Immature natural killer cell (primary cell): ENCODE results near the gene AUTS2. TPM values are rescaled to one million over a fixed set of nuclear protein-coding genes. Genes with fewer than 3 reads are reported as not detected.

Source experiments
- DNase-seq, 3 donors: peaks; one replicate each; pipeline ENCODE4 v3.0.0; 2022; ENCODE audit warnings: mixed read lengths in 1 of 3
- H3K27ac Mint-ChIP-seq, 6 donors: one replicate each; pipeline ENCODE4 v1.8.0; 2020; ENCODE audit warnings: mixed read lengths in 6 of 6, mild to moderate bottlenecking in 5 of 6, inconsistent platforms in 4 of 6, moderate library complexity in 3 of 6
- H3K27me3 Mint-ChIP-seq, 3 donors: one replicate each; pipeline ENCODE4 v1.8.0; 2020 to 2021; ENCODE audit warnings: low read depth in 3 of 3, mild to moderate bottlenecking in 3 of 3, mixed read lengths in 3 of 3, moderate library complexity in 3 of 3, inconsistent platforms in 1 of 3
- H3K36me3 Mint-ChIP-seq, 3 donors: one replicate each; pipeline ENCODE4 v1.8.0; 2020; ENCODE audit warnings: mixed read lengths in 3 of 3, inconsistent platforms in 2 of 3, mild to moderate bottlenecking in 2 of 3
- H3K4me1 Mint-ChIP-seq, 2 donors: one replicate each; pipeline ENCODE4 v1.8.0; 2020; ENCODE audit warnings: inconsistent platforms in 2 of 2, mild to moderate bottlenecking in 2 of 2, mixed read lengths in 2 of 2, moderate library complexity in 1 of 2
- H3K4me3 Mint-ChIP-seq, 5 donors: one replicate each; pipeline ENCODE4 v1.8.0; 2020; ENCODE audit warnings: mild to moderate bottlenecking in 5 of 5, mixed read lengths in 5 of 5, inconsistent platforms in 3 of 5, moderate library complexity in 3 of 5
- H3K9me3 Mint-ChIP-seq, 6 donors: one replicate each; pipeline ENCODE4 v1.8.0; 2020; ENCODE audit warnings: mild to moderate bottlenecking in 6 of 6, mixed read lengths in 6 of 6, inconsistent platforms in 4 of 6, moderate library complexity in 3 of 6
- polyA plus RNA-seq, 3 donors: library from polyadenylated mRNA; unstranded; fragments of 300-500 nt; fragmentation: Illumina TruSeq; gene quantifications; one replicate each; pipeline ENCODE4 v1.2.3, GENCODE V29; 2021

AUTS2 gene
- polyA plus RNA-seq, 3 donors from 2014 or later, result 1.9 to 17.6 (median 8.0) TPM

DNA sequence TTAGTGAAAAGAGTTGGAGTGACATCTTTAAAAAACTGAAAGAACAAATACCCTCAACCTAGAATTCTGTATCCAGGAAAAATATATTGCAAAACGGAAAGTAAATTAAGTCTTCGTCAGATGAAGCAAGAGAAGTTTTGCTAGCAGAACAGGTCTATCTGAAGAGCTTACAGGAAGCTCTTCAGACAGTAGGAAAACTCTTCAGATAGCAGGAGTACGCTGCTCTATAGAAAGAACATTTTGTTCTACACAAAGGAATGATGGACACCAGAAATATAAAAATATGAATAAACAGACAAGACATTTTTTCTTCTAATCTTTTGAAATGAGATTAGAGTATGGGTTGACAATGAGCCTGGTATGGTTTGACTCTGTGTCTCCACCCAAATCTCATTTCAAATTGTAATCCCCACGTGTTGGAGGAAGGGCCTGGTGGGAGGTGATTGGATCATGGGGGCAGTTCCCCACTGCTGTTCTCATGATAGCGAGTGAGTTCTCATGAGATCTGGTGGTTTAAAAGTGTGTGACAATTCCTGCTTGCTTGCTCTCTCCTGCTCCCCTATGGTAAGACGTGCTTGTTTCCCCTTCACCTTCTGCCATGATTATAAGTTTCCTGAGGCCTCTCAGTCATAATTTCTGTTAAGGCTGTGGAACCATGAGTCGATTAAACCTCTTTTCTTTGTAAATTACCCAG lies 567.3 kb downstream of the AUTS2 start:
- H3K27me3 Mint-ChIP-seq, result peaks cover 3 to 14% (median 8%) of the 10 kb centered on the region in 3 donors
- DNase-seq, result no peak
- H3K4me3 Mint-ChIP-seq, result no peak overlapping the region
- peaks cover 0 to 13% (median 6%) of the 10 kb centered on the region in 3 donors for H3K36me3 Mint-ChIP-seq
- H3K9me3 Mint-ChIP-seq, result peaks cover 3 to 15% (median 5%) of the 10 kb centered on the region in 6 donors
- no peaks in the 10 kb centered on the region for H3K4me1 Mint-ChIP-seq
- H3K27ac Mint-ChIP-seq, result no peak overlapping the region

DNA sequence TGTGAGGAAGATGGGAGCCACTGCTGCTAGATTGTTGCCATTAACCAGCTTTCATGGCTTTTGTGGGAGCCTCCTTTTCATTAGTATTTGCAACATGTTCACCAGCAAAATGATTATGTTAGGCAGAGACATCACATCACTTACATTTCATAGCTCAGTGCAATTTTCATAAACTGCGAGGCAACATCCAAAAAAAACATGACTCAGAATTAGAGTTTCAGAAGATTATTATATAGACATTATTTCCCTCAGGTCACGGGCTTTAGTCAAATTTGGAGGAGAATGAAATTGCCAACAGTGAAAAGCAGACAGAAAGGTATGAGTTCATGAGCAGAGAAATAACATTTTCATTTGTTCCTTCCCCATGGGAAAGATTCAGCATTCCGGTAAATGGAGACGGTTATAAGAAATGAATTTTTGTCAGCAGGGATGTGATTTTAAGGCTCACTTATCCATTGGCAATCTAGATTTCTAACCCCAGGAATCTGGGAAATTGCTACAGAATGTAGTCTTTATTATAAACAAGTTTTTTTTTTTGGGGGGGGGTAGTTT lies 573.2 kb downstream of the AUTS2 start:
- no peak overlapping the region for H3K27ac Mint-ChIP-seq
- no peak overlapping the region for H3K4me3 Mint-ChIP-seq
- H3K9me3 Mint-ChIP-seq, result peaks cover under 1 to 12% (median 4%) of the 10 kb centered on the region in 6 donors
- no peak for DNase-seq
- no peaks in the 10 kb centered on the region for H3K4me1 Mint-ChIP-seq
- H3K36me3 Mint-ChIP-seq, result peaks cover 0 to 14% (median 6%) of the 10 kb centered on the region in 3 donors
- H3K27me3 Mint-ChIP-seq, result peaks cover 9 to 17% (median 13%) of the 10 kb centered on the region in 3 donors

DNA sequence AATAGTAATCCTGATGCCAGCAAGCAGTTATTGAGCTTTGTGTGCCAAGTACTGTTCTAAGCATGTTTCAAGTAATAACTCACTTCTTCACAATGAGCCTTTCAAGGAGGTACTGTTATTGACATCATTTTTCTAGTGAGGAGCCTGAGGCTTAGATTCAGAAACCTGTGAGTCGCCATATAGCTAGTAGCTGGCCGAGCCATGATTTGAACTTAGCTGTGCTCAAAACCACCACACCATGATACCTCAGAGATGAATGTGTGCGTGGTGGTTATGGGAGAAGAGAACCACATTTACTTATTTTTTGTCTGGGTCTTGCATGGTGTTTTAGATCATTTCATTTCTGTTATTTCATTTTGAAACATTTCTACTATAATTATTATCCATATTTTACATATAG lies 578.9 kb downstream of the AUTS2 start:
- no peaks in the 10 kb centered on the region for H3K9me3 Mint-ChIP-seq
- peaks cover 5 to 25% (median 15%) of the 10 kb centered on the region in 3 donors for H3K27me3 Mint-ChIP-seq
- DNase-seq, result no peak
- no peak overlapping the region for H3K4me3 Mint-ChIP-seq
- peaks cover 0 to 12% (median 0%) of the 10 kb centered on the region in 3 donors for H3K36me3 Mint-ChIP-seq
- peaks cover 19 to 23% of the 10 kb centered on the region in 2 donors for H3K4me1 Mint-ChIP-seq
- no peak overlapping the region for H3K27ac Mint-ChIP-seq

GRCh38 chr7:70178211-70178610 lies 579.9 kb downstream of the AUTS2 start:
- H3K4me1 Mint-ChIP-seq, result peaks cover 19 to 23% of the 10 kb centered on the region in 2 donors
- H3K27me3 Mint-ChIP-seq, result peaks cover 5 to 26% (median 16%) of the 10 kb centered on the region in 3 donors
- H3K4me3 Mint-ChIP-seq, result peak overlapping the region in 1 of 5 donors; percentile 36
- H3K36me3 Mint-ChIP-seq, result peaks cover 0 to 12% (median 0%) of the 10 kb centered on the region in 3 donors
- no peaks in the 10 kb centered on the region for H3K9me3 Mint-ChIP-seq
- DNase-seq, result no peak
- H3K27ac Mint-ChIP-seq, result peak overlapping the region in 1 of 6 donors; percentile 70

GRCh38 chr7:70178787-70179186 lies 580.5 kb downstream of the AUTS2 start:
- no peaks in the 10 kb centered on the region for H3K9me3 Mint-ChIP-seq
- peaks cover 19 to 23% of the 10 kb centered on the region in 2 donors for H3K4me1 Mint-ChIP-seq
- H3K4me3 Mint-ChIP-seq, result no peak overlapping the region
- H3K27ac Mint-ChIP-seq, result no peak overlapping the region
- H3K36me3 Mint-ChIP-seq, result peaks cover 0 to 12% (median 0%) of the 10 kb centered on the region in 3 donors
- H3K27me3 Mint-ChIP-seq, result peaks cover 5 to 26% (median 16%) of the 10 kb centered on the region in 3 donors
- no peak for DNase-seq

- Mint-ChIP-seq H3K4me1 (peaks cover 16 to 19% of the 10 kb centered on the region in 2 donors), H3K27ac (no peak overlapping the region), H3K9me3 (no peaks in the 10 kb centered on the region), H3K36me3 (peaks cover 0 to 12% (median 0%) of the 10 kb centered on the region in 3 donors), H3K4me3 (no peak overlapping the region), H3K27me3 (peaks cover 3 to 20% (median 8%) of the 10 kb centered on the region in 3 donors)
- no peak for DNase-seq
These were observed 584.2 kb downstream of the AUTS2 start for GRCh38 chr7:70182521-70182920.

- H3K9me3 Mint-ChIP-seq, result no peaks in the 10 kb centered on the region
- H3K27ac Mint-ChIP-seq, result no peak overlapping the region
- DNase-seq, result no peak
- H3K4me1 Mint-ChIP-seq, result peaks cover 9 to 11% of the 10 kb centered on the region in 2 donors
- peaks cover 0 to 12% (median 0%) of the 10 kb centered on the region in 3 donors for H3K36me3 Mint-ChIP-seq
- peaks cover 0 to 17% (median 4%) of the 10 kb centered on the region in 3 donors for H3K27me3 Mint-ChIP-seq
- no peak overlapping the region for H3K4me3 Mint-ChIP-seq
These were observed 585.0 kb downstream of the AUTS2 start for GRCh38 chr7:70183278-70183677.

- H3K9me3 Mint-ChIP-seq, result no peaks in the 10 kb centered on the region
- H3K36me3 Mint-ChIP-seq, result no peaks in the 10 kb centered on the region
- peaks cover 0 to 2% (median 0%) of the 10 kb centered on the region in 3 donors for H3K27me3 Mint-ChIP-seq
- no peak overlapping the region for H3K4me3 Mint-ChIP-seq
- no peak overlapping the region for H3K27ac Mint-ChIP-seq
- no peaks in the 10 kb centered on the region for H3K4me1 Mint-ChIP-seq
- no peak for DNase-seq
These were observed 590.8 kb downstream of the AUTS2 start for GRCh38 chr7:70188901-70189650.

DNA sequence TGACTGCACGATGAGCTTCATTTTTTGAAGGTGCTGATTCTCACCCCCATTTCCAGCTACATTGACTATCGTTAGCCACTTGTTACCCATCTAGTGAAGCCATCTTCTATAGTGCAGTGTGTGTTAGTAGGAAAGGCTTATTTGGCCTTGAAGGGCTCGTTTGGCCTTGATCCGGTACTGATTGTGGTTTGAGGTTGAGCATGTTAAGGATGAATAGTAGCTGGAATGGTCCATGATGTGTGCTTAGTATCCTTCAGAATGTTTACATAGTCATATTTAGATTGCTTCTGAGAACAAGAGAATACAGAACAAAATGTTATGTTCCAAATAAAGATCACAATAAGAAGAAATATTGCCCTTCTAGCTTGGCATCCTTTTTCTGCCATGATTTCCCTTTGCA lies 591.5 kb downstream of the AUTS2 start:
- no peaks in the 10 kb centered on the region for H3K36me3 Mint-ChIP-seq
- no peak overlapping the region for H3K4me3 Mint-ChIP-seq
- H3K9me3 Mint-ChIP-seq, result no peaks in the 10 kb centered on the region

GRCh38 chr7:70190281-70190680 lies 592.0 kb downstream of the AUTS2 start:
- DNase-seq, result no peak
- no peak overlapping the region for H3K27ac Mint-ChIP-seq
- H3K4me1 Mint-ChIP-seq, result no peaks in the 10 kb centered on the region
- H3K4me3 Mint-ChIP-seq, result no peak overlapping the region
- no peaks in the 10 kb centered on the region for H3K27me3 Mint-ChIP-seq
- H3K9me3 Mint-ChIP-seq, result no peaks in the 10 kb centered on the region
- H3K36me3 Mint-ChIP-seq, result no peaks in the 10 kb centered on the region

More for the DNA sequence above, 591.5 kb downstream of the AUTS2 start:
- no peaks in the 10 kb centered on the region for H3K27me3 Mint-ChIP-seq
- no peak overlapping the region for H3K27ac Mint-ChIP-seq
- no peaks in the 10 kb centered on the region for H3K4me1 Mint-ChIP-seq
- no peak for DNase-seq

DNA sequence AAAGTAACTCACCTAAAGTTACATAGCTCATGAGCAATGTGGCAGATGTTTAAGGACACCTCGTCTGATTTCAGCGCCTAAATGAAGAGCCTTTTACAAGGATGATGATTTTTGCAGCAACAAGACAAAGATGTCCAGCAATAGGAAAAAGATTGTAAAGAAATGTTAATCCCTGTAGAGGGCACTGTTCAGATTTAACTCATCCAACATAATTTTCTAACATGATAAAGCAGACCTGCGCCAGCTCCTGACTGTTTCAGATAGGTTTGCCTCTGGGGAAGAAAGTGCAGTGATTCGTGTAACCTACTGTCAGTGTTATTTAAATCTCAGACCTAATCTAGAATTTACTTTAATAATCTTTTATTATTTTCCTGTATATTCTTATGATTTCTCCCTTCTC lies 595.2 kb downstream of the AUTS2 start:
- no peaks in the 10 kb centered on the region for H3K27me3 Mint-ChIP-seq
- DNase-seq, result peak in 1 of 3 donors; percentile 3
- no peaks in the 10 kb centered on the region for H3K36me3 Mint-ChIP-seq
- H3K4me3 Mint-ChIP-seq, result no peak overlapping the region
- H3K9me3 Mint-ChIP-seq, result no peaks in the 10 kb centered on the region
- H3K27ac Mint-ChIP-seq, result no peak overlapping the region
- no peaks in the 10 kb centered on the region for H3K4me1 Mint-ChIP-seq

DNA sequence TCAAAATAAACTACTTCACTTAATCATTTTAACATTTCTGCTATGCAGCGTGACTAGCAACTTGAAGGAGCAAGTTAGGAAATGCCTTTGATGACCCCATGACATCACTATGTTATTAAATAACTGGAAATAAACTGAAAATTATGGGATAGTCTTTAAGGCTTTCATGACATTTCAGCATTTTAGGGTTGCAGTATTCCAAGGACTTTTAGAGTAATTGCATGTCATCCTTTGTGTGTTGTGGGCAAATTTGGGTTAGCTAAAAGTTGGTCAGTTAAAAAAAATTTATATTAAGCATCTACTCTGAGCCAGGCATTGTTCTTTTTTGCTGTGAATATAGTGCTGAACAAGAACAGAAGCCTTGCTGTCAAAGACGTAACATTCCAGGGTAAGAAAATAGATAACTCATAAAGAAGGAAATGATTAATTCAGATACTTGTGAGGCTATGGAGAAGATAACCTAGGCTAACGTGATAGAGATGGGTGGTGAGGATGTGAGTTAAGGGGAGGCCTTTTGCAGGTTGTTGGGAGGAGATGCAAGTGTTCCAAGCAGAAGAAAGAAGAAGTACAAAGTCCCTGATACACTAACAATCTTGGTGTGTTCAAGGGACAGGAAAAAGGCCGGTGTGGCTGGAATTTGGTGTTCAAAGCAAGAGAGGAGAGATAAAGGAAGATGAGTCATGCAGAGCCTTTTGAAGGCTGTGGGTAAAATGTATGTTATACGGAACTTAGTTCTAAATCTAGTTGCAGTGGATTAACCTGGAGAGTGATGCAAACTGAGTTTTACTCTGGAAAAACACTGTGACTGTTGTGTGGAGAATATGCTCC lies 610.2 kb downstream of the AUTS2 start:
- Mint-ChIP-seq H3K4me1 (no peaks in the 10 kb centered on the region), H3K9me3 (no peaks in the 10 kb centered on the region), H3K27ac (no peak overlapping the region), H3K27me3 (no peaks in the 10 kb centered on the region), H3K4me3 (no peak overlapping the region), H3K36me3 (peaks cover 0 to 3% (median 0%) of the 10 kb centered on the region in 3 donors)
- no peak for DNase-seq

- Mint-ChIP-seq H3K27me3 (peaks cover 0 to 3% (median 0%) of the 10 kb centered on the region in 3 donors), H3K9me3 (no peaks in the 10 kb centered on the region), H3K4me3 (no peak overlapping the region), H3K4me1 (no peaks in the 10 kb centered on the region), H3K27ac (no peak overlapping the region), H3K36me3 (peaks cover 0 to 3% (median 0%) of the 10 kb centered on the region in 3 donors)
- DNase-seq, result no peak
These were observed 612.1 kb downstream of the AUTS2 start for GRCh38 chr7:70210200-70210935.
